GM12891 (cell line): ENCODE measurements around the gene ASF1A.

Experiments
- POLR2AphosphoS5 ChIP-seq: IDR thresholded peaks from 2 replicates; pipeline ENCODE4 v1.6.1; 2011; ENCODE audit warnings: low read depth, low read length, control low read depth
- SPI1 ChIP-seq: IDR thresholded peaks from 2 replicates; pipeline ENCODE4 v1.6.1; 2011; ENCODE audit warnings: low read depth, low read length, control low read depth

DNA sequence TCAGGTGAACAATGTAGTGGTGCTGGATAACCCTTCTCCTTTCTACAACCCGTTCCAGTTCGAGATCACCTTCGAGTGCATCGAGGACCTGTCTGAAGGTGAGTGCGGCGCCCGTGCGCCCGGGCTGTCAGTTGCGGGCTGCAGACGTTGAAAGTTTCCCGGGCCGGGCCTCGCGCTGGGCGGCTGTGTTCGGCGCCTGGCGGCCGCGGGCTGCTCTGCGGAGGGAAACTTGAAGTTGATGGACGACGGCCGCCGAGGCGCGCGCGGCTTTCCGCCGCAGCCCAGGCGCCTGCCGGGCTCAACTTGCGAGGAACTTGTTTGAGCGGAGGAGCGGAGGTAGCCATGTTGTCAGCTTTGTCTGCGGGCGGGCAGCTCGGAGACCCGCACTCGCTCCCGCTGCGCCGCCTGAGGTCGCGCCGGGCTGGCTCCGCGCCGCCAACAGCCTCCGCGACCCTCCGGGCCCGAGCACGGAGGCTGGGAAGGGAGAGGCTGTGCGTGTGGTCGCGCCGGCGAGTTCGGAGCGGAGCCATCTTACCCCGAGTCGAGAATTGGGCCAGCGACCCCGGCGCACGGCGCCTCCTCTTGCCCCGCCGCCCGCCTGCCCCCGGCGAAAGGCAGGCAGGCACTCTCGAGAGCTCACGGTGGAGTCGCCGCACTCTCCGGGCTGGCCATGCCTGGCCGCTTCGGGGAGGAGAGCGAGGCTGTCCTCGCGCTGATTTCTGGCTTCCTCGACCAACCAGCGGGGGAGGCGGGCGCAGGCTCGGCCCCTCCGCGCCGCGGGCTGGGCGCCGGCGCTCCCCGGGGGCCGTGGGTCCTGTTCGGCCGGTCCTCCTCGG is 691 bp downstream of the ASF1A start:
- TF ChIP-seq SPI1 (no peak), POLR2AphosphoS5 (peak; percentile 61; the same call in 1 of the 2 replicates)
